GM19467 (cell line): Measurements from ENCODE around the gene C1orf198.

Experiments used
- ATAC-seq: cut with Tn5 transposase; IDR thresholded peaks from one replicate; pipeline ENCODE4 v1.9.1; 2021; ENCODE audit warnings: mild to moderate bottlenecking, moderate library complexity; ENCODE audit not compliant: unreplicated experiment

The C1orf198 gene

DNA sequence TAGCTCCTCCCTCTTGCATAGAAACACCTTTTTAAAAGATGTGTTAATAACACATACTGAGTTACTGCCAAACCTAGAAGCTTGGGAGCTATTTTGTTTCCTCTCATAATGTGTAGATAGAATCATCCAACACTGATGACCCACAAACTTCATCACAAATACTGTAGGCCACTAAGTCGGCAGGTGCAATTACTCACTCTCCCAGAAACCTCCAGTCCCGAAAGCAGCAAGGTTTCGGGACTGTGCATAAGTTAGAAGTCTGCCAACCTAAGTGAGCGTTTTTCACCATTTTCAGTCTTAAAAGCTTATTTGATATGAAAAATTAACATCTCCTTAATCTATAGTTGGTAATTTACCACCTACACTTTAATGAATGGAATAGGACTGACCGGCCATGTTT, 32.0 kb downstream of the C1orf198 start:
- ATAC-seq = no peak

DNA sequence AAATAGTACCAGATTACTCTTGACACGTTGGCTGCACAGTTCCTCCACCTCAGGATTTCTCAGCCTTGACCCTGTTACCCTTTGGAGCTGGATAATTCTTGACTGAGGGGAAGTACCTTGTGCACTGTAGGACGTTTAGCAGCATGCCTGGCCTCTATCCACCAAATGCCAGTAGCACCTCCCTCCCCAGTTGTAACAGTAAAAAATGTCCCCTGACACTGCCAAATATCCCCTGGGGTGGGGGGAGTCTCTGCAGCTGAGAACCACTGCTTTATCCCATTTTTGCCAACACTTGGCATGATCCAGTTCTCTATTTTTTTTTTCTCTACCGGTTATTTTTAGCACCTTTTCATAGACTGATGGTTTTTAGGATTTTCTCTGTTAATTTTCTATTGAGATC, 34.0 kb downstream of the C1orf198 start:
- no peak for ATAC-seq

DNA sequence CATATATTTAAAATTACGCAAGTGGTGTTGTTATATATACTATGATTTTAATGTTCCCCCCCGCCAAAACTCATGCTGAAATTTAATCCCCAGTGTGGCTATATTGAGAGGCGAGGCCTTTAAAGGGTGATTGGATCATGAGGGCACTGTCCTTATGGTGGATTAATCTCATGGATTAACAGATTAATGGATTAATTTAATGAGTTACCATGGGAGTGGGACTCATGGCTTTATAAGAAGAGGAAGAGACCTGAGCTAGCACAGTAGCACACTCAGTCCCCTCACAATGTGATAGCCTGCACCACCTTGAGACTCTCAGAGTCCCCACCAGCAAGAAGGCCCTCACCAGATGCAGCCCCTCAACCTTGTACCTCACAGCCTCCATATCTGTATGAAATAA, 34.8 kb downstream of the C1orf198 start:
- no peak for ATAC-seq

DNA sequence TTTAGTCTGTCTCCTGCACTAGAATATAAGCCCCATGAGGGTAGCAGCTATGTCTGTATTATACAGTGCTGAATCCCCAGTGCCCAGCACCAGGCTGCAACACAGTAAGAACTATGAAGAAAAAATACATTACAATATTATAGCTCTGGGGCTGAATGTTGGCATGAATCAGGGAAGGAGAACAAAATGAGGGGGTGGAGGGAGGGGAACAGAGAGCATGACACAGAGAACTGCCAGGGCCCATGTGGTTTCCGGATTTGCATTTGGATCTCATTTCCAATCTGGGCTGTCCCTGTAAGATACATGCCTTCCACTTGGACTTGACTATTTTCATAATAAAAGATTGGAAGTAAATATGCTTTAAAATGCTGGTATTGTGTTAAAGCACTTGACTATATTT, 35.8 kb downstream of the C1orf198 start:
- no peak for ATAC-seq

DNA sequence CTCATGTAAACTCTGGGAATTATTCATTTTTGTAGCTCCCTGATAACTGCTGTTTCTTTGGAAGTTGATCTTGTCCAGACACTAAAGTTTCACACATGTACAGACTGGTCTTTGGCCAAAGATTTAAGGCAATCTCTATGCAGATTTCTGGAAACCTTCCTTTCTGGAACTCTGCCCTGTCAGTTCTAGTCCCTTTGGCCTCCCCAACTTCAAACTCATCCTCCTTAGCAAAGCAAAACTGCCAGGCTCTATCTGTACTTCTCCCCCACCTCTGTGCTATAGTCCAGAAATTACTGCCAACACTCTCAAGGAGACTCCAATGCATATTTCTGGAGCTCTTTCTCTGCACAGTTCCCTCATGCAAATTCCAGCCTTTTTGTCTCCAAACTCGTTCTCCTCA, 36.5 kb downstream of the C1orf198 start:
- no peak for ATAC-seq

DNA sequence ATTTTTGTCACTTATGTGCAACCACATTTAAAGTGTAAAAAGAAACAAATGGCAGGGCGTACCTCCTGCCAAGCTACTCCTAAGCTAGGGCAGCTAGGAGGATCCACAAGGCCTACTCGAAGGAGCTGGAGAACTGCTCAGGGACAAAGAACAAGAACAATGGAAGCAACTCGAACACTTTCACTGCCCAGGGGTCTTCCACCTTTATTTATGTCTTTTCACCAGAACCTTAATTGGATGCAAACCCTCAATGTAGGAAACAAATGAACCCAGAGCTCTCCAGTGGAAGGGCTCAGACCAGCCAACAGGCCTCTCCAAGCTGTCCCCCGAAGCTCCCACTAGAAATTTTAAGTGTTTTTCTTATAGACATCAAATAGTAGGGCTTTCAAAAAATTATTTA, 39.9 kb downstream of the C1orf198 start:
- no peak for ATAC-seq

DNA sequence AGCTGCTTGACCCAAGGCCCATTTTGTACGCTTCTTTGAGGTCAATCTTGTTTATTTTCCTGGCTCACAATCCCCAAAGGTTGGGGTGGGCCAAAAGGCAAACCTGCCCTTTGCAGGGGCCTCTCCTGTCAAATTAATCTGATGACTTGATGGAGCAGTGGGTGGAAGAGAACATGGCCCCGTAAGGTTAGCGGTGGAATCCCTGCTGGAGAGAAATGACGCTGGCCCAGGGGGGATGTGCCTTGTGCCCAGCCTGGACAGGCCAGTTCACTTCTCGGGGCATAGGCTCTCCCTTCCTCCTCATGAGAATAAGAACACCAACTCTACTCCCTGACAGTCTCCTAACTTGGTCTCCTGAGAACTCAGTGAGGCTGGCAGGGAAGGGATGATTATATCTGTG, 40.5 kb downstream of the C1orf198 start:
- ATAC-seq = no peak

DNA sequence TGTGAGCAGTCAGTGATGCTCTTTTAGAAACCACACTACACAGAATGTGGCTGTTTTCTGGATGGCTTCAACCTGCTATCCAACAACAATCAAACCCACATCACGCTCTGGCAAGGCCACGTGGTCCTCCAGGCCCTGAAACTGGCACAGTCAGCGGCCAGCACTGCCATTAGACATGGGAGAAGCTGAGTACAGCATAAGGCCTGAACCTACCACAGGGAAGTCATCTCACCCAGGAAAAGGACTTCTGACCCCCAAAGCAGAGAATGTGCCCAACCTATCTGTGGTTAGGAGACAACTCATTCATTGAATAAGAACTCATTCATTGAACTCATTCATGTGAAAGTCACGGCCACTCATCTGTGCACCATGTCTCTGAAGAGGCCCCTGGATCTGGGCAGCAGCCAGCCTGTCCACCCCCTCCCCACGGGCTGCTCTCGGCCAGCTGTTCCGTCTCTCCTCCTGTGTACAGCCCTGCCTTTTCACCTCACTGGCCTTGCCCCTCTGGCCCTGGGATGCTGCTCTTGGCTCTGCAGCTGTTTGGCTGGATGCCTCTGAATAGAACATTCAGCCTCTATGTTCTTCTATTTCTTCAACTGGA, 41.1 kb downstream of the C1orf198 start:
- ATAC-seq = no peak

DNA sequence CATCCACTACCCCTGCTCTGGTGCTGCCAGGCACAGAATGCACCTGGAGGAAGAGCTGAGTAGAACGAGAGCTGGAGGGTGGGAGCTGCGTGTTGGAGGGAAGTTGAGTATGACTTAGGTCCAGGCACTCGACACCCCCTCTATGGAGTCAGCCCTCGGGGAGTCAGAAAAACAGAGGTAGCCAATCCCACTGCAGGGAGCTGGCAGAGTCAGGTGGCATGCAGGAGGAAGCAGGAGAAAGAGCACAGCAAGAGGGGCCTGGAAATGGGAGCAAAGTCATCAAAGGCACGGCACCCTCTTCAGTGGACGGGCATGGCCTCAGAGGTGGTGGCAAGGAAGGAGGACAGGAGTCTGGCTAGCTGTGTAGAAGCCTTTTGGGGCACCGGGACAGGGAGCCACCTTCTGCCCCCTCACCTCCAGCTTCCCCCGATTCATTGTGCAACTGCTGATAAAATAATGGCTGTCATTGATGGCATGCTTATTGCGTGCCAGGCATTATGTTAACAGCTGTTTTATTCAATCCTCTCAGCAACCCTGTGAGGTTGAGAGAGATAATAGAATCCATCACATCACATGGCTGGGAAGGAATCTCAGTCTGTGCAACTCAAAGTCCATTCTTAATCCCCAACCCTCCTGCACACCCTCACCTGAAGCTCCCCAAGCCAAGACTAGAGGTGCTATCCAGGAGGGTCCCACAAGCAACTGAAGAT, 42.0 kb downstream of the C1orf198 start:
- no peak for ATAC-seq

DNA sequence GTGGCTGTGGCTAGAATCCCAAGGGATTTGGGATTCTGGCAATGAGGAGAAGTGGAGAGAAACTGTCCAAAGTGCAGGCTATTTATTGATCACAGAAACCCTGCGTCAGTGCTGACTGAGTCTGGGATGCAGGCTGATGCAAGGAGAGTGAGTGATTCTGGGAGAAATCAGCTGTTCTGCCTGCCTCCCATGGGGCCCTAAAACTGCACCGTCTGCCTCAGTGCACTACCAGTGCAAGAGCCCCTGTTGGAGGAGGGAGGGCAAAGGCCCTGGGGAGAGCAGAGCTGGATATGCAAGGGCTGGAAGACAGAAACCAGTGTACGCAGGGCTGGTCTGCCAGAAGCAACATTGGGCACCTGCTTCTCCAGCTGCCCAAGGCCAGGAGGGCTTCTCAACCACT, 42.6 kb downstream of the C1orf198 start:
- ATAC-seq = no peak

DNA sequence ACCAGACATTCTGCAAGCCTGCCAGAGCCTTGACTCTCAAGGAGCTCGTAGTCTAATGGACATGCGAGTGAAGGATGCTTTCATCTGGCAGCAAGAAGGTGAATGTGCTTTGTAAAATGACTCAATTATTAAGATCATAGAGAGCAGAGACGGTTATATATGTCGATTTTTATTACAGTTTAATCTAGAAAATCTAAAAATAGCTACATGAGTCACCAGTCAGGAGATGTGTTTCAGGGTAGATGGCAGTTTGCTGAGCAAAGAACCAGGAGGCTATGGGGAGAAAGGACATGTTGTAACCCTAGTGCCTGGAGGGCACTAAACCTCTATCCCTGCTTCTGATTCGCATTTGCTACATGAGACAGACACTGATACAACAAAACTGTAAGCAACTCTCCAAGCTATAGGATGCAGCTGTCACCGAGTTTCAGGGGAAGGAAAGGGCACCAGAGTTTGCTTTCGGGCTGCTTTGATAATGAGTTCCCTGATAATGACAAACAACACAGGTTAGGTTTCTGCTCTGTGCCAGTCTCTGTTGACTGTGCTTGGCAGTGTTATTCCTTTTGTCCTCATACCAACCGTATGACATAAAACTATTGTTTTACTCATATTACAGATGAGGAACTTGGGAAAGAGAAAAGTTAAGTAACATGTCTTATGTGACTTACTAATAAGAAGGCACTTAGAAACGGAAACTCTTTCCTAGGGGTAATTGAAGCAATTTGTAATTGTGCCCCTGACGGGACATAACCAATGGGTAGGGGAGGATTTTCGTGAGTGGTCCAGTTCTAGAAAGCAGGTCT, 43.2 kb downstream of the C1orf198 start:
- no peak for ATAC-seq

DNA sequence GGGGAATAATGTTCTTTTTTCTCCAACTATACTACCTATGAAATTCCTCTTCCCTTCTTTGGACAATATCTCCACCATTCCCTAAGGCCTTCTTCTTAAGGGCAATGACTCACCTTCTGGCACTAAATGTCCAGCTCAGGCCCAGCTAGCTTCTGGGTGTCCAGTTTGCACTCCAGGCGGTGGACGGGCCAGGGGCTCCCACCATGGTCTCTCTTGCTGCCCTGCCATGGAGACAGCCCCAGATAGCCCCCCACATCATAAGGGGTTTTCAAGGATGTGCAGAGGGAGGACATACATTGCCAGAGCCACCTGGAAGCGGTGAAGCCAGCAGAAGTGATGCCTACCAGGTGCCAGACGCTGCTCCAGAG, 43.8 kb downstream of the C1orf198 start:
- ATAC-seq = no peak

DNA sequence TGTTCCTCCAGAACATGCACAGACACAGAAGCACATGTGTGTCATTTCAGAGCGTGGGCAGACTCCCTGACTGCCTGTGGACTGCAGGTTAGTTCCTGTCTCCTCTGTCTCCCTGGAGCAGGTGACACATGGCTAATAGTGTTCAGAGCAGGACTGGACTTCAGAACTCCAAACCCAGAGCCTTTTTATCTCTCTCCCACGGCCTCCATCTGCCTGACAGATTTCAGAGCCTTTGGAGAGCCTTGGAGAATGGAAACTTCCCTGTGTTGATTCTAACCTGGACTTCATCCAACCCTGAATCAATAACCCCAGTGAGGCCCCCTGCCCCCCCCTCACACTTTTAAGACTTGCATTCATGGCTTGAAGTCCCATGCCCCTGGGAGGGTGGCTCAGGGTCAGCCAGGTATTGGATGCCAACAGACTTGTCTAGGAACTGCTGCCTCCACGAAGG, 44.4 kb downstream of the C1orf198 start:
- no peak for ATAC-seq

DNA sequence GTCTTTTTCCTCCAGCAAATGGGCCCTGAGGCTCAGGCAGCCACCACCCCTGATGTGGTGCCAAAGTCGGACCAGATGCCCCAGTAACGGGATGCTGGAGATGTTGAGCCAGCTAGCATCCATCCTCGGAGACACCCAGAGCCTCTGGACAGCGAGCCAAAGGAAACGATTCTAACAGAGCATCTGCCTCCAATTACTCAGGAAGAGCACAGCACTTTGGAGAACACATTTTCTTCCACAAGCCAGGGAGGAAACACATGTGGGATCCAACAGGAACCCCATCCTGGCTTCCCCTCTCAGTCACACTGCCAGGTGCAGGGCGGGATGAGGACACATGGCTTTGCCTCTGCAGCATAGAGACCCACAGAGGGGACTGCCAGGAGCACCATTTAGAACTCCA, 44.9 kb downstream of the C1orf198 start:
- no peak for ATAC-seq

DNA sequence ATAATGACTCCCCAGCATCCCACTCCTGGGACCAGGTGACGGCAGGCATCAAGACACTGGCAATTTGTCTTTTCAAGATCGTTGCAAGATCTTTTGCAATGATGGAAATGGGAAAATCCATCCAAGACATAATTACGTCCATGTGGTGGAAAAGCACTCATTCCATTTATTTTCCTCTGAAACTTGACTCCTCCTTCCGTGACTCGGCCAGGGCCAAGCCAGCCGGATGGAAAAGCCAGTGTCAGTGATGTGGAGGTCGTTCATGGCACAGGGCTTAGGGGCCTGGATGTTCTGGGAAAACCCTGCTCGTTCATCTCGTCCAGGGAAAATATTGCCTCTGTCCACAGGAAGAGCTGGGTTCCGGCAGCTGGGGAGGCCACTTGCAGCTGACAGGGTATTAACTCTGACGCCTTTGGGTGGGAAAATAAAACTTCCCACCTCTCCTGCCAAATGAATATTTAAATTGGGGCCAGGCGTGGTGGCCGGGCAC, 46.2 kb downstream of the C1orf198 start:
- no peak for ATAC-seq

DNA sequence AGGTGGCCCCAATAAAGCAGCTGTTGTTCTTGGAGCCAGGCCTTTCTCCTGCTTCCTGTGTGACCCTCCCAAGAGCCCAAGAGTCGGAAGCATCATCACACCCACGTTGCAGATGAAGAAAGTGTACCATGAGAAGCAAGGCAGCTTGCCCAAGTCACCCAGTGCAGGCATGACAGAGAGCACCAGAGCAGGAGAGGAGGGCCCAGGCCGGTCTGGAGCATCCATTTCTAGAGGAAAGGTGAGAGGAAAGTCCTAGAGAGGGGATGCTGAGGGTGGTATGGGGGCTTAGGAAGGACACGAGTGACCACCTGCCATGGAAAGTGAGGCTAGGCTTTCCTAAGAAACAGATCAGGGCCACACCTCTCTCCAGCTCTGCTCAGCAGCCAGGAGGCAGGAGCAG, 47.0 kb downstream of the C1orf198 start:
- ATAC-seq = no peak

DNA sequence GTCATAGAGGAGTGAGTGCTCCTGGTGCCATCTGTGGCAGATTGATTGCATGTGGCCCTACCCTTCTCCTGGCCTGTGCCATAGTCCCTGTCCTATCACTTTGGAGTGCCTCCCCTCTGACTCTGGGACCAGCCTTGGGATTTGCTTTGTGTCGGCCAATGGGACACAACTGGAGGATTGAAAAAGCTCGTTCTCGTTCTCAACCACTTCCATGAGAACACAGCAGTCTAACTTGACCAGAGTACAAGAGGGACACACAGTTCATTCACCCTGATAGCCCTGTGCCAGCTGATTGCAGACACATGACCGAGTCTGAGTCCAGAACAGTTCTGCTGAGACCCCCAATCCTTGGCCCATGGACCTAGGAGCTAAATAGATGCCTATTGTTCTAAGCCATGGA, 47.8 kb downstream of the C1orf198 start:
- ATAC-seq = no peak

DNA sequence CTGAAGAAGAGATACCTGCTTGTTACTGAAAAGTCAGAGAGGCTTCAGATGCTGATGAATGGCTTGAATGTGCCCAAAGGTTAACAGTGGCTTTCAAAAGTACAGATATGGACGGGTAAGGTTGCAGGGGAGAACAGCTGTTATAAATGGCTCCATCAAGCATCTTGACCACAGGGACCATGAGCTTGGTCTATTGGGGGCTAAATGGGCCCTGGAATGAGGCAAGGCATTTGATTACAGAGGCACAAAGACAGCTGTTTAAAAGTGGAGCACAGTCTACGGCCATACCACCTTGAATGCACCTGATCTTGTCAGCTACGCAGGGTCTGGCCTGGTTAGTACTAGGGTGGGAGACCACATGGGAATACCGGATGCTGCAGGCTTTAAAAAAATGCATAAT, 48.3 kb downstream of the C1orf198 start:
- ATAC-seq = no peak

DNA sequence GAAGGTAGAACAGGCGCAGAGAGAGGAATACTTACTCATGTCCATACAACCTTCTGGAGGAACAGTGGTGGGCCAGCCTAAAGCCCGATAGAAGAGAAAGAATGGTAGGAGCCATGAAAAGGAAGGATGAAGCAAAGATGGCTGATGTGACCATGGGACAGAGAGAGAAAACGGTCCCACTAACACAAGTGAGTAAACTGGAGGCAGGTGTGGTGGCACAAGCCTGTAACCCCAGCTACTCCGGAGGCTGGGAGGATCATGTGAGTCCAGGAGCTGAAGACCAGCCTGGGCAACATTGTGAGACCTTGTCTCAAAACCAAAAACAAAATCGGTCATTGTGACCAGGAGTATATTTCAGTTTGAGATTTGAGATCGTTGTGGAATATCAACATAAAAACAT, 49.4 kb downstream of the C1orf198 start:
- no peak for ATAC-seq

DNA sequence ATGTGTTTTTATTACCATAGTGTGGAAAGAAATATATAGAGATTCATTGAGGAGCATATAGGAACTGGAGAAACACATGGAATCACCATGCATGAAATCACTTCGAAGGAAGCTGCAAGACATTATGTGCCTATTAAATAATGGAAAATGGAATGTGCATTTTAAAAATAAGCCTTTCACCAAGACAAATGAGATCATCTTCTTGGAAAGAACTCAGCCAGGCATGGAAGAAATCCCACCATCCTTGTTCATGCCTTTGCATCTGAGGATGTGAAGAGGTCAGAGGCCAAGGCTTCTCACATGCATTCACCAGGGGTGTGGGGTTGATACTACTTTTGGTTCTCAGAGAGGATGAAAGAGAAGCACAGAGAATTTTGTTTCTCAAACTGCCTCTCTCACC, 50.0 kb downstream of the C1orf198 start:
- no peak for ATAC-seq

DNA sequence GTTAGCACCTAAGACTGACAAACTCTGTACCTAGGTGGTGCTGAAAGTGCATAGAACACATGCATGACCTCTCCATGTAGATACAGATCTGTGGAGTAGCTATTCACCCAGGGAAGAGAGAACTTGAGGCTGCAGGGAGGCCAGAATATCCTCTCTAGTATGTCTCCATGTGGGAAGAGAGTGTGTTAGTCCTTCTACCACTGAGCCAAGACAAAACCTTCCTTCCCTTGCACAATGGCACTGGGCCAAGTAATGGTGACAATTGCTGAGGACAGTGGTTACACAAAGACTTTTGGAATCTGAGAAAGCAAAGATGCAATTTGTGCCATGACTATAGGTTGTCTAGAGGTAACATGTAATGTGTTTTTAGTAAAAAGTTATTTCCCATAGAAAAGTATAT, 52.3 kb downstream of the C1orf198 start:
- no peak for ATAC-seq
